Measurements from ENCODE around the gene RO60. TPM values are rescaled to one million over a fixed set of nuclear protein-coding genes. Genes with fewer than 3 reads are reported as not detected.

RO60 gene
- polyA plus RNA-seq, 2 of the 4 experiments (the other 2 are of a cell fraction): 32.0 to 47.1 TPM

DNA sequence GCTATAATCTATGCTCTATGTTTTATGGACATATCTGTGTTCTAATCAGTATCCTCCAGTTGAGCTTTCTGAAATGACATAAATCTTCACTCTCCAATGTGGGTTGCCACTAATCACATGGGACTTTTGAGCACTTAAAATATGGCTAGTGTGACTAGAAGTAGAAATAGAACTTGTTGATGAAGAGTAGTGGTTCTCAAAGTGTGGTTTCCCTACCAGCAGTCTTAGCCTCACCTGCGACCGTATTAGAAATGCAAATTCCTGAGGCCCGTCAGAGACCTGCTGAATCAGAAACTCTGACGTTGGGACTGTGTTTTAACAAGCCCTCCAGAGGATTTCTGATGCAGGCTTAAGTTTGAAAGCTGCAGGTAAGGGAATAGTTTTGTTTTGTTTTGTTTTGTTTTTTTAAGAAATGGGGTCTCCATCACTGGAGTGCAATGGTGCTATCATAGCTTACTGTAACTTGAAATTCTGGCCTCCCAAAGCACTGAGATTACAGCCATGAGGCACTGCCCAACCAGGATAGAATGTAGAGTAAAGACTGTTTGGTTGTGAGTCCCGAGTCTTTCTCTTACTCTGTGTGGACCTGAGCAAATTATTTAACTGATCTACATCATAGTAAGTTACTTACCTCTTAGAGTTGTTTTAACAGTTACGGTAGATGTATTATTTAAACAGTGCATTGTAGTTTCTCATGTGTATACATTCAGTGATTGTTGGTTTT, 24.1 kb downstream of the RO60 start:
- 90% methylated on average over 6 of the region's 6 CpGs for WGBS (ENCODE audit: missing lambda C conversion rate)
- TF ChIP-seq, protein P1, sequence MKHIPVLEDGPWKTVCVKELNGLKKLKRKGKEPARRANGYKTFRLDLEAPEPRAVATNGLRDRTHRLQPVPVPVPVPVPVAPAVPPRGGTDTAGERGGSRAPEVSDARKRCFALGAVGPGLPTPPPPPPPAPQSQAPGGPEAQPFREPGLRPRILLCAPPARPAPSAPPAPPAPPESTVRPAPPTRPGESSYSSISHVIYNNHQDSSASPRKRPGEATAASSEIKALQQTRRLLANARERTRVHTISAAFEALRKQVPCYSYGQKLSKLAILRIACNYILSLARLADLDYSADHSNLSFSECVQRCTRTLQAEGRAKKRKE (CRISPR knock-in tag; IDR thresholded peaks at IDR 0.05; ENCODE audit: low read depth): no peak
- TF ChIP-seq JUNB (IDR thresholded peaks at IDR 0.05): no peak
- no peak for TF ChIP-seq FOSB (CRISPR knock-in tag; IDR thresholded peaks at IDR 0.05)
- Histone ChIP-seq H3K4me2 (no peak overlapping the region), H3K27ac (no peak overlapping the region), H3K4me3 (no peak overlapping the region), H3K9me3 (peaks cover 4% of the 10 kb centered on the region), H3K4me1 (no peaks in the 10 kb centered on the region)
- CTCF ChIA-PET: interaction anchor here (2.3 kb wide), 1 partner anchor 38 kb away, joined by 5 read pairs; the partner anchor contains the start of gene CDC73
- no peak for DNase-seq (ENCODE audit: low read depth in 1 of 2, low spot score in 1 of 2)
- no peak for FAIRE-seq
- POLR2A ChIA-PET: interaction anchor here (0.9 kb wide), 1 partner anchor 25 kb away, joined by 3 read pairs; the partner anchor contains the start of gene UCHL5
- ATAC-seq: no peak

DNA sequence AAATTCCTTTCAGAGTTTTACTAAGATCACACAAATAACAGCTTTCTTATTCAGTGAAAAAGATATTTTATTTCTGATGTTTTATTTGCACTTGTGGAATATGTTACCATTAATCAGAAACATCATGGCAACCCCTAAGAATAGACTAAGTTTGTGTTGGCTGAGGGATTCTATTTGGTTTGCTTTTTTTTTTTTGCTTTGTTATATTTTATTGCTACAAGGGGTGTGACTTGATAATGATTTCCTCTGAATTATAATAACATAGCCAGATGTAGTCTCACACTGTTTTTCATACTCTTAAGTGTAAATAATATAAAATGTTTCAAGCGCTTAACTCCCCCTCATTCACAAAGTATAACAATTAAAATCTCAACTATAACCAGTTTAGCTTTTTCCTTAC, 25.9 kb downstream of the RO60 start:
- POLR2A ChIA-PET: interaction anchor here (0.9 kb wide), 1 partner anchor 14 kb away, joined by 6 read pairs; no protein-coding TSS in a partner anchor
- Histone ChIP-seq H3K4me2 (no peak overlapping the region), H3K4me1 (no peaks in the 10 kb centered on the region), H3K27ac (no peak overlapping the region), H3K4me3 (no peak overlapping the region), H3K9me3 (no peaks in the 10 kb centered on the region)
- FAIRE-seq (peak; percentile 43), ATAC-seq (no peak), DNase-seq (ENCODE audit: low read depth in 1 of 2, low spot score in 1 of 2) (no peak)
- CTCF ChIA-PET: interaction anchor here (0.8 kb wide), 1 partner anchor 11 kb away, joined by 3 read pairs; no protein-coding TSS in a partner anchor
- TF ChIP-seq ZFP36 (IDR thresholded peaks at IDR 0.05; ENCODE audit: borderline replicate concordance, partially characterized antibody) (no peak), HDAC2 (IDR thresholded peaks at IDR 0.05) (no peak), HEYL (CRISPR knock-in tag; IDR thresholded peaks at IDR 0.05) (no peak), RCOR1 (IDR thresholded peaks at IDR 0.05; ENCODE audit: low read depth, low read length) (no peak), PHF8 (IDR thresholded peaks at IDR 0.05; ENCODE audit: borderline replicate concordance, low read depth) (no peak), MAFK (IDR thresholded peaks at IDR 0.05; ENCODE audit: partially characterized antibody) (no peak), ZNF302 (CRISPR knock-in tag; IDR thresholded peaks at IDR 0.05) (no peak)
- TF ChIP-seq, protein P2, sequence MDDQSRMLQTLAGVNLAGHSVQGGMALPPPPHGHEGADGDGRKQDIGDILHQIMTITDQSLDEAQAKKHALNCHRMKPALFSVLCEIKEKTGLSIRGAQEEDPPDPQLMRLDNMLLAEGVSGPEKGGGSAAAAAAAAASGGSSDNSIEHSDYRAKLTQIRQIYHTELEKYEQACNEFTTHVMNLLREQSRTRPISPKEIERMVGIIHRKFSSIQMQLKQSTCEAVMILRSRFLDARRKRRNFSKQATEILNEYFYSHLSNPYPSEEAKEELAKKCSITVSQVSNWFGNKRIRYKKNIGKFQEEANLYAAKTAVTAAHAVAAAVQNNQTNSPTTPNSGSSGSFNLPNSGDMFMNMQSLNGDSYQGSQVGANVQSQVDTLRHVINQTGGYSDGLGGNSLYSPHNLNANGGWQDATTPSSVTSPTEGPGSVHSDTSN (IDR thresholded peaks at IDR 0.05): no peak
- WGBS (ENCODE audit: missing lambda C conversion rate): 91% methylated on average over 1 of the region's 1 CpG

DNA sequence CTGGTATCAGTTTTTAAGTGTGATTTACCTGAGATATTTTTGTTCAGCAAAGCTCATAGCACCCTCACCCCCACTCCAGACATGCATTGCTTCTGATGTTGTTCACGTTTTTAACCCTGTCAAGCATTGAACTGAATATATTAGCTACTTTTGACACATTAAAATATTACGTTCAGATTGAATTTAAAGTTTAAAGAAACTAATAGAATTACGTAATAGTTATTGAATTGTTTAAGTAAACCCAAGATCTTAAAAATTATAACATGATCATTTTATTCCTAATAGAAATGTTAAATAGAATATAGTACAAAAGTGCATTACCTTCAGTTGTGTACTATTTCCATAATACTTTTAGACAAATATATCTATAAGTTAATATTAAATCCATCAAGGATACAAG, 26.9 kb downstream of the RO60 start:
- FAIRE-seq: no peak

More for the DNA sequence above, 26.9 kb downstream of the RO60 start:
- H3K4me2 ChIP-seq: no peak overlapping the region
- ChIA-PET POLR2A (no interaction called here), CTCF (interaction anchor here (0.7 to 0.9 kb wide), 2 partner anchors 18 to 35 kb away, joined by 3 to 4 read pairs; partner anchors contain the start of gene CDC73)
- ATAC-seq (no peak), DNase-seq (ENCODE audit: low read depth in 1 of 2, low spot score in 1 of 2) (no peak)
- 77% methylated on average over 3 of the region's 3 CpGs for WGBS (ENCODE audit: missing lambda C conversion rate)
- H3K4me3 ChIP-seq: no peak overlapping the region
- H3K4me1 ChIP-seq: no peaks in the 10 kb centered on the region
- H3K9me3 ChIP-seq: no peaks in the 10 kb centered on the region
- H3K27ac ChIP-seq: no peak overlapping the region
- TF ChIP-seq POLR2A (IDR thresholded peaks at IDR 0.05; ENCODE audit: low read length) (no peak), CEBPB (IDR thresholded peaks at IDR 0.05) (no peak), CHD2 (IDR thresholded peaks at IDR 0.05; ENCODE audit: low read length, partially characterized antibody) (no peak), RARB (CRISPR knock-in tag; IDR thresholded peaks at IDR 0.05) (no peak), ZSCAN20 (CRISPR knock-in tag; IDR thresholded peaks at IDR 0.05) (no peak), KDM1A (IDR thresholded peaks at IDR 0.05; ENCODE audit: low read depth) (no peak), CBX8 (IDR thresholded peaks at IDR 0.05) (no peak), MYC (IDR thresholded peaks at IDR 0.05; ENCODE audit: borderline replicate concordance, low read length) (no peak), EHF (CRISPR knock-in tag; IDR thresholded peaks at IDR 0.05) (no peak), HDAC2 (IDR thresholded peaks at IDR 0.05) (no peak), MAZ (IDR thresholded peaks at IDR 0.05; ENCODE audit: borderline replicate concordance, low read depth, low read length) (no peak), TFCP2L1 (CRISPR knock-in tag; IDR thresholded peaks at IDR 0.05) (no peak)
- TF ChIP-seq, protein P3, sequence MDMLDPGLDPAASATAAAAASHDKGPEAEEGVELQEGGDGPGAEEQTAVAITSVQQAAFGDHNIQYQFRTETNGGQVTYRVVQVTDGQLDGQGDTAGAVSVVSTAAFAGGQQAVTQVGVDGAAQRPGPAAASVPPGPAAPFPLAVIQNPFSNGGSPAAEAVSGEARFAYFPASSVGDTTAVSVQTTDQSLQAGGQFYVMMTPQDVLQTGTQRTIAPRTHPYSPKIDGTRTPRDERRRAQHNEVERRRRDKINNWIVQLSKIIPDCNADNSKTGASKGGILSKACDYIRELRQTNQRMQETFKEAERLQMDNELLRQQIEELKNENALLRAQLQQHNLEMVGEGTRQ (IDR thresholded peaks at IDR 0.05): no peak
